ENCODE results near the gene TTC7B. TPM values are rescaled to one million over a fixed set of nuclear protein-coding genes. Genes with fewer than 3 reads are reported as not detected.

Gene TTC7B
- total and polyA plus RNA-seq, 2 of the 13 experiments (the other 11 are each of a cell fraction or from before 2014, with no cell fraction given), result 1.3 to 3.2 TPM

DNA sequence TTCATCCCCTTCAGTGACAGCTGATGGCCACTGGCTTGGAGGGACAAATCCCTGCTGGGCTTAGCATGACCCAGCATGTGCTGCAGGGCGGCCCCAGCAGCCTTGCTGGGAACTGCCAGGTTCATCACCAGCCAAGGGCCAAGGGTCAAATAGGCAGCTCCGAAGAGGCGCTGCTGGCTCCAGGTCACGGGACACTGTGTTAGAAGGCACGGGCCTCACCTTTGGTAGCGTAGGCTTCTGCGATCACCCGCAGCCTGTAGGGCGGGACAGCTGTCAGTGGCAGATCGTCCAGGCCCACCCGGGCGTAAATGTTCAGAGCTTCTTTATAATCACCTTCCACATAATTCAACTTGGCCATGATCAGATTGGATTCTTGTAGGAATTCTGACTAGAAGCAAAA is 35.7 kb downstream of the TTC7B start:
- no peak overlapping the region for H3K9ac ChIP-seq (ENCODE audit: insufficient read depth, low read depth, low read length)
- no peaks in the 10 kb centered on the region for H3K79me2 ChIP-seq (ENCODE audit: insufficient read depth, low read length)
- H3K27me3 ChIP-seq (ENCODE audit: control insufficient read depth in 1 of 2, insufficient read depth in 2 of 2, low read length in 2 of 2), result no peaks in the 10 kb centered on the region
- in situ Hi-C loops (cut with HindIII; ENCODE audit: extremely low pct_ligation_motif_present, low pct_unique_long_range_greater_than_20kb) (no loop called here), intact Hi-C loops (cut with micrococcal nuclease; ENCODE audit: unreplicated experiment) (no loop called here)
- no peak overlapping the region for H3K4me2 ChIP-seq (ENCODE audit: low read depth, low read length)
- WGBS (ENCODE audit: low lambda C conversion rate), result 95% methylated on average over 7 of the region's 12 CpGs
- no peaks in the 10 kb centered on the region for H3K36me3 ChIP-seq (replicated peaks in 1 of 2; ENCODE audit: control insufficient read depth in 1 of 2, insufficient read depth in 2 of 2, low read length in 2 of 2)
- H2AFZ ChIP-seq (ENCODE audit: low read length), result no peak overlapping the region
- FAIRE-seq, result no peak
- no peak for ATAC-seq
- H3K9me3 ChIP-seq (ENCODE audit: low read length), result no peaks in the 10 kb centered on the region
- H4K20me1 ChIP-seq (ENCODE audit: insufficient read depth, low read length), result no peaks in the 10 kb centered on the region
- BruUV-seq (replicated peaks), result no TSS peak
- no peaks in the 10 kb centered on the region for H3K4me1 ChIP-seq (ENCODE audit: insufficient read depth, low read length)
- TF ChIP-seq, protein P1, sequence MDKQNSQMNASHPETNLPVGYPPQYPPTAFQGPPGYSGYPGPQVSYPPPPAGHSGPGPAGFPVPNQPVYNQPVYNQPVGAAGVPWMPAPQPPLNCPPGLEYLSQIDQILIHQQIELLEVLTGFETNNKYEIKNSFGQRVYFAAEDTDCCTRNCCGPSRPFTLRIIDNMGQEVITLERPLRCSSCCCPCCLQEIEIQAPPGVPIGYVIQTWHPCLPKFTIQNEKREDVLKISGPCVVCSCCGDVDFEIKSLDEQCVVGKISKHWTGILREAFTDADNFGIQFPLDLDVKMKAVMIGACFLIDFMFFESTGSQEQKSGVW (CRISPR knock-in tag; IDR thresholded peaks at IDR 0.05; ENCODE audit: borderline replicate concordance), result no peak
- TF ChIP-seq NFRKB (IDR thresholded peaks at IDR 0.05) (0 out of 2 replicates have a peak, but pooled peaks have one; percentile 7), KDM4B (CRISPR knock-in tag; IDR thresholded peaks at IDR 0.05) (no peak)
- no peak overlapping the region for H3K4me3 ChIP-seq (replicated peaks in 1 of 3; ENCODE audit: insufficient read depth in 1 of 3, low read depth in 2 of 3, low read length in 3 of 3)
- ChIA-PET POLR2A (no interaction called here), CTCF (ENCODE audit: low intra/inter-chr PET ratio, low total read pairs) (no interaction called here)
- DNase-seq (ENCODE audit: low spot score), result no peak
- H3K27ac ChIP-seq (ENCODE audit: extremely low read length, insufficient read depth, low read length), result no peak overlapping the region

DNA sequence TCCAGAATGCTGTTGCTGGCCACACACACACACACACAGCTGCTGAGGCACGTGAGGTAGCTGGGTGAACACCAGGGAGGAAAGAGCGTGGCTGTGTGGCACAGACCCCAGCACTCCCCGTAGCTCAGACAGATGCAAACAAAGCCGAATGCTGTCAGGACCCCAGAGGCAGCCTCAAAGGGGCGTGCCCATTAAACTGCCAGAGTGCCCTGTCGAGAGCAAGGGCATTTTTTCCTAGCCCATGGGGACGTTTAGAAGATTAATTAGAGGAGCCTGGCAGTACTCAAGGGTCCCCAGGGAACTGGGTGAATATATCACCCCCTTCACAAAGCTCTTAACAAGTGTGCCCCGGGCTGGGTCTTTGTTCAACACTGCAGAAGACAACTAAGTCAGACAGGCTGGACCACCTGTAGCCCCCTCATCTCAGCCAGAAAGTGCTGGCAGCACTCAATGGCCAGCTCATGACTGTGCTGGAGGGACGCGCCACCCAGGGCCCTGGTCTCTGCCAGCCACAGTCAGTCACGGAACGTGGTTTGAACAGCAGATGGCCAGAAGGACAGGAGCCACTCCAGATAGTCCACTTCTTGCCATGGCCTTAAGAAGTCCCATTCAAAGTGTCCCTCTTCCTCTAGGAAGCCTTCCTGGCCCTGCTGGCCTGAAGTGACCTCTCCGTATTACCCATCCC is 37.5 kb downstream of the TTC7B start:
- no peaks in the 10 kb centered on the region for H4K20me1 ChIP-seq (ENCODE audit: insufficient read depth, low read length)
- in situ Hi-C loops (cut with HindIII; ENCODE audit: extremely low pct_ligation_motif_present, low pct_unique_long_range_greater_than_20kb) (no loop called here), intact Hi-C loops (cut with micrococcal nuclease; ENCODE audit: unreplicated experiment) (no loop called here)
- H3K27me3 ChIP-seq (ENCODE audit: control insufficient read depth in 1 of 2, insufficient read depth in 2 of 2, low read length in 2 of 2), result no peaks in the 10 kb centered on the region
- H3K79me2 ChIP-seq (ENCODE audit: insufficient read depth, low read length), result no peaks in the 10 kb centered on the region
- TF ChIP-seq POGZ (CRISPR knock-in tag; IDR thresholded peaks at IDR 0.05), result no peak
- TF ChIP-seq NR1H2 (CRISPR knock-in tag; IDR thresholded peaks at IDR 0.05; ENCODE audit: borderline replicate concordance, low read depth), result no peak
- no peaks in the 10 kb centered on the region for H3K9me3 ChIP-seq (ENCODE audit: low read length)
- H3K9ac ChIP-seq (ENCODE audit: insufficient read depth, low read depth, low read length), result no peak overlapping the region
- H3K27ac ChIP-seq (ENCODE audit: extremely low read length, insufficient read depth, low read length), result no peak overlapping the region
- POLR2A ChIA-PET, result no interaction called here
- DNase-seq (ENCODE audit: low spot score) (no peak), ATAC-seq (no peak), FAIRE-seq (no peak)
- no peaks in the 10 kb centered on the region for H3K36me3 ChIP-seq (replicated peaks in 1 of 2; ENCODE audit: control insufficient read depth in 1 of 2, insufficient read depth in 2 of 2, low read length in 2 of 2)
- CTCF ChIA-PET (ENCODE audit: low intra/inter-chr PET ratio, low total read pairs), result no interaction called here
- H3K4me2 ChIP-seq (ENCODE audit: low read depth, low read length), result no peak overlapping the region
- no peak overlapping the region for H3K4me3 ChIP-seq (replicated peaks in 1 of 3; ENCODE audit: insufficient read depth in 1 of 3, low read depth in 2 of 3, low read length in 3 of 3)
- no peak overlapping the region for H2AFZ ChIP-seq (ENCODE audit: low read length)
- WGBS (ENCODE audit: low lambda C conversion rate), result 78% methylated on average over 10 of the region's 13 CpGs
- H3K4me1 ChIP-seq (ENCODE audit: insufficient read depth, low read length), result no peaks in the 10 kb centered on the region
- BruUV-seq (replicated peaks), result no TSS peak
